GM11168 (cell line): ENCODE results near the gene HTR2B.

Experiments used
- in situ Hi-C: fragments of 300-500 bp; cut with MboI; formaldehyde crosslinking; loops from one replicate; pipeline ENCODE4 v1.12.0; 2022; ENCODE audit warnings: low sequenced_read_pairs; ENCODE audit not compliant: unreplicated experiment

The HTR2B gene

DNA sequence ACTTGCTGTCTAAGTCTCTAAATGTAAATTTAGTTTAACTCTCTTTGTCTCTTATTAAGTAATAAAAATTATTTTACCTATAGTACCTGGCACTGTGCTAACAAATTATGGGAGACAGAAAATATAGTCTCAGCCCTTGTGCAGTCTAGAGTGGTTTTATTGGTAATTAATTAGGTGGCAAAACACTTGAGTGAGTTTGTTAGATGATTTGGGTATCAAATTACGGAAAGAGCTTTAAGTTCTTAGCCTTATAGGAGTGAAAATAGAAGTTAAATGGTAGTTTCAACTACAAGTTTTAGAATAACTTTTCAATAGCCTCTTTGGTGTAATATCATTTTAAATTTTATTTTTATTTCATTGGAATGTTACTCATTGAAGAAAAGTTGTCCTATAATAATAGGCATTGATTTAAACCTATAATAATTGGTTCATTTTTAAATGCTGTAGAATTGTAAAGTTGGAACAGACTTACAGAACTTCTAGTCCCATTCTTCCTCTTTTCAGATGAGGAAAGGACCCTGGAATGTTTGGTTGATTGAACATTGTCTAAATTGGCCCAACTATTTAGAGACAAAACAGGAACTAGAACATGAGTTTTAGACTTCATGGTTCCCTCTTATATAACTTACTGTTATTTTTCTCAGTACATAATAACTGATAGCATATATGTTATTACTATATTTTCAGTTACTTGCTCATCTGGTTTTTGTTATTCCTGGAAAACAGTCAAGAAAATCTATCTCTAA, 10.2 kb upstream of the HTR2B start:
- in situ Hi-C loops: no loop called here

- in situ Hi-C loops: no loop called here
These were observed 8.7 kb upstream of the HTR2B start for GRCh38 chr2:231133365-231134099.

DNA sequence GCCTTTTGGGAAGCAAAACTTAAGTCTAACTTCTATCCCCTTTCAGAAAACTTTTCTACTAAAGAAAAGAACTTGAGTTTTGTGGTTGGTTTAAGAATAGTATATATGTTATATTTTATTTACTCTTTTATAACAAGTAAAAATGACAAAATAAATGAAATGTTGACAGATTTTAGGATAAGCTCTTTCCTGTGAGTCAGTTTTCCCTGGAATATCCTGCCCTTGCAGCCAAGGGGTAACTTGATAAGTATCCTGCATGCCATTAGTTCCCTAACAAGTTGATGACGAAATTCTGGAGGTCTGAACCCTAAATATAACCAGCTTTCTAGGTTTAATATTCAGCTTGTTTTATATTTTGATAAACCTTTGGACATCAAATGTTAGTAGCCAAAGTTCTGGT, 7.3 kb upstream of the HTR2B start:
- in situ Hi-C loops: no loop called here

GRCh38 chr2:231130336-231131056, 5.7 kb upstream of the HTR2B start:
- in situ Hi-C loops: no loop called here

DNA sequence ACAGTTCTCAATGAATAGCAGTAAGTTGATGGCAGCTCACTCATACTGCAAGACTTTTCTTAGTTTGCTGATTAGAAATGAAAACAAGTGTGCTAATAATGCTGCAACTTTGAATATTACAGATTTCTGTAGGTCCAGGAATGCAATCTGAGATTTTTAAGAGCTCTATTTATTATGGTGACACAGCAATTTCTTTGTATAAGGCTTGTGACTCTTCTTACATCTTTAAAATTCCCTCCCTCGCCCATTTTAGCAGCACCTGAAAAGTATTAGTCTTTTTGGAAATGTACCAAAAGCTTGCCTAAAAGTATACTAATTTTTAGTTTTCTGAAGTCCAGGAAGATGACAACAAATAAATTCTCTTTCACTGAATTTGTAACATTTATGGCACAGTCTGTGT, 4.4 kb upstream of the HTR2B start:
- in situ Hi-C loops: no loop called here

DNA sequence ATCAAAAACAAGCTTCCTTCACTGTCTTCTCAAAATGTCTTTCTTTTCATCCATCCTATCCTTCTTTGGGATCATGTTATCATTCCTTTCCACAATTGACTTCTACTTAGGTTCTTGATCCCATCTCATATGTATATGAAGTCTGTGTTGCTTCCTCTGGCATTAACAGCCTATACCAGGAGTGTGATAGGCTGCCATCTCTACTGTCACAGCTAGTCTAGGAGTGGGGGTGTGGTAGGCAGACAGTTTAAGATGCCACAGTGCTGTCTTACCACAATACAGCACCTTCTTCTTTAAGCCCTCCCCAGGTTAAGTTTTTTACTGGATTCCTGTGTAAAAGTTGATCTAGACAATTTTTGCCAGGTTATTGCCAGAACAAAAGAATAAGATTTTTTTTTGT, 3.7 kb upstream of the HTR2B start:
- in situ Hi-C loops: no loop called here

DNA sequence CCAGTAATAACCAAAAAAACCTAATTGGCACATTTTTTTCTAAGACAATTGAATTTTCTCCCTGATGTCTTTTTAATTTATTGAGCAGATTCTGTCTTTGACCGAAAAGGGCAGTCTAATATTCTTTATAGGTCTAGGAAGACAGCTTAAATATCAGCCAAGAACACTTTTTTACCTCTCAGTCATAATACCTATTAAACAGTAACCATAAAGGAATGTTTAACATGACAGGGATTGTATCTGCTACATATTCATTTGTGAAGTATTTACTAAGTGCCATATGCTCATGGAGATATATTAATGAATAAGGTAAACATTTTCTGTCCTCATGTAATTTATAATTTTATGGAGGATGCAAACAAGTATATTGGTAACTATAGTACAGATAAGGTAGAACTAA, 3.1 kb upstream of the HTR2B start:
- in situ Hi-C loops: no loop called here

- in situ Hi-C loops: no loop called here
These were observed 2.6 kb upstream of the HTR2B start for GRCh38 chr2:231127480-231127879.

DNA sequence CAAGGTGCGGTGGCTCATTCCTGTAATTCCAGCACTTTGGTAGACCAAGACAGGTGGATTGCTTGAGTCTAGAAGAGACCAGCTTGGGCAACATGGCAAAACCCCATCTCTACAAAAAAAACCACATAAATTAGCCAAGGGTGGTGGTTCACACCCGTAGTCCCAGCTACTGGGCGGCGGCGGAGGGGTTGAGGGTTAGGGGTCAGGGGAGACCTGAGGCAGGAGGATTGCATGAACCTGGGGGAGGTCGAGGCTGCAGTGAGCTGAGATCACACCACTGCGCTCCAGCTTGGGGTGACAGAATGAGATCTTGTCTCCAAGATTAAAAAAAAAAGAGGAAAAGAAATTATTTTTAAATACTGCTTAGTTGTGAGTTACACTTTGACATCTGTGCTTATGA, 1.3 kb upstream of the HTR2B start:
- in situ Hi-C loops: no loop called here

GRCh38 chr2:231123362-231123898, 1.4 kb downstream of the HTR2B start:
- in situ Hi-C loops: no loop called here

GRCh38 chr2:231118614-231118942, 6.3 kb downstream of the HTR2B start:
- in situ Hi-C loops: no loop called here

GRCh38 chr2:231117922-231118613, 6.8 kb downstream of the HTR2B start:
- in situ Hi-C loops: no loop called here

DNA sequence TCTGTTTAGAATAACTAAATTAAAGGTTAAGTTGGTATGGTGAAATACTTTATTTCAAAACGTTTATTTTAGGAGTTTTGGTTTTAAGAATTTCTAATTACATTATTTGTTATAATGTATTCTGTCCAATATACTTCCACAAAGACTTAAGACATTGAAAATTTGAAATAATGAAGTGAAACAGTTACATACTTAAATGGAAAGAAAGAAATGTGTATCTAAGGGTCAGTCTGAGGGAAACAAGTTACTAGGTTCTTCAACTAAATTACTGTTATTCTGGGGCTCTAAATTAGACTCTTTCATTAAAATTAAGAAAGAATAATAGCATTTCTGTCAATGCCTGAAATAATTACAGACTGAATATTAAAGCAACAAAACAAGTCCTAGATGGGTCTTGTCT, 7.7 kb downstream of the HTR2B start:
- in situ Hi-C loops: no loop called here

GRCh38 chr2:231115651-231116050, 9.2 kb downstream of the HTR2B start:
- in situ Hi-C loops: no loop called here

DNA sequence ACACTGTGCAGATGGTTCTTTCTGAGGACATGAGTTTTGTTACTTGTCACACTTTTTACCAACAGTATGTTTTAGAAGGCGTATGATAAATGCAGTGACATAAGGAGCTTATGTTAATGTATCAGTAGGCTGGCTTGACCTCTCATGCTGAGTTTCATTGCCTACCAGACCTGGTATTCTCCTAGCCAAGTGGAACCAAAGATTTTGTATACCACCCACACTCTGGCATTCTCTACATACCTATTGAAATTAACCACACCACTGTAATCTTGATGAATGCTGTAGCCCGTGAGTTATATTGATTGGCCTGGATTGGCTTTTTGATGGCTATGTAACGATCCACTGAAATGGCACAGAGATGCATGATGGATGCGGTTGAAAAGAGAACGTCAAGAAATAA, 11.4 kb downstream of the HTR2B start:
- in situ Hi-C loops: no loop called here

GRCh38 chr2:231111987-231112386, 12.9 kb downstream of the HTR2B start:
- in situ Hi-C loops: no loop called here

GRCh38 chr2:231110551-231110950, 14.3 kb downstream of the HTR2B start:
- in situ Hi-C loops: no loop called here

- in situ Hi-C loops: no loop called here
These were observed 20.6 kb downstream of the HTR2B start for GRCh38 chr2:231104115-231104713.

- in situ Hi-C loops: no loop called here
These were observed 22.1 kb downstream of the HTR2B start for GRCh38 chr2:231102772-231103171.

GRCh38 chr2:231100990-231101389, 23.9 kb downstream of the HTR2B start:
- in situ Hi-C loops: no loop called here
